Fibroblast of mammary gland (primary cell): ENCODE data around the gene GPC2.
"Not testable (repeated sequence)": the region's sequence is repeated elsewhere in the genome, so short reads cannot be mapped to it uniquely, and the experiment has no call there.

ENCODE experiments used
- DNase-seq: peaks from one replicate; pipeline ENCODE4 v3.0.0-alpha.2; 2010; ENCODE audit warnings: low read depth
- H3K4me3 ChIP-seq: 2 replicates; pipeline ENCODE4 v1.5.1; 2011; ENCODE audit warnings: low read depth, mild to moderate bottlenecking, low read length, moderate library complexity; ENCODE audit not compliant: control insufficient read depth
- TF ChIP-seq, protein P1 (sequence below): conservative IDR thresholded peaks from 2 replicates; pipeline ENCODE4 v1.5.1; 2011; ENCODE audit warnings: low read depth, low read length, inconsistent platforms; ENCODE audit not compliant: control insufficient read depth, insufficient read depth

Gene GPC2

DNA sequence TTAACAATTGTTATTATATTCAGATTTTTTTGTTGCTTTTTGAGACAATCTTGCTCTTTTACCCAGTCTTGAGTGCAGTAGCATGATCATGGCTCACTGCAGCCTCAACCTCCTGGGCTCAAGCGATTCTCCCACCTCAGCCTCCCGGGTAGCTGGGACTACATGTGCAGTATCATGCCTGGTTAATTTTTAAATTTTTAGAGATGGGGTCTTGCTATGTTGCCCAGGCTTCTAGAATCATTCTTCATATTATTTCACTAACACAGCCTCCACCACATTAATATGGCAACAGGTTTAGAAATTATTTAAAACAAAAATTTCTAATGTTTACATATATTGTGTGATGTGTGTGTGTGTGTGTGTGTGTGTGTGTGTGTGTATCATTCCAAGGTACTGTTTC, 29.9 kb downstream of the GPC2 start:
- H3K4me3 ChIP-seq, result no peak overlapping the region
- DNase-seq, result no peak
- TF ChIP-seq, protein P1, sequence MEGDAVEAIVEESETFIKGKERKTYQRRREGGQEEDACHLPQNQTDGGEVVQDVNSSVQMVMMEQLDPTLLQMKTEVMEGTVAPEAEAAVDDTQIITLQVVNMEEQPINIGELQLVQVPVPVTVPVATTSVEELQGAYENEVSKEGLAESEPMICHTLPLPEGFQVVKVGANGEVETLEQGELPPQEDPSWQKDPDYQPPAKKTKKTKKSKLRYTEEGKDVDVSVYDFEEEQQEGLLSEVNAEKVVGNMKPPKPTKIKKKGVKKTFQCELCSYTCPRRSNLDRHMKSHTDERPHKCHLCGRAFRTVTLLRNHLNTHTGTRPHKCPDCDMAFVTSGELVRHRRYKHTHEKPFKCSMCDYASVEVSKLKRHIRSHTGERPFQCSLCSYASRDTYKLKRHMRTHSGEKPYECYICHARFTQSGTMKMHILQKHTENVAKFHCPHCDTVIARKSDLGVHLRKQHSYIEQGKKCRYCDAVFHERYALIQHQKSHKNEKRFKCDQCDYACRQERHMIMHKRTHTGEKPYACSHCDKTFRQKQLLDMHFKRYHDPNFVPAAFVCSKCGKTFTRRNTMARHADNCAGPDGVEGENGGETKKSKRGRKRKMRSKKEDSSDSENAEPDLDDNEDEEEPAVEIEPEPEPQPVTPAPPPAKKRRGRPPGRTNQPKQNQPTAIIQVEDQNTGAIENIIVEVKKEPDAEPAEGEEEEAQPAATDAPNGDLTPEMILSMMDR, result no peak

DNA sequence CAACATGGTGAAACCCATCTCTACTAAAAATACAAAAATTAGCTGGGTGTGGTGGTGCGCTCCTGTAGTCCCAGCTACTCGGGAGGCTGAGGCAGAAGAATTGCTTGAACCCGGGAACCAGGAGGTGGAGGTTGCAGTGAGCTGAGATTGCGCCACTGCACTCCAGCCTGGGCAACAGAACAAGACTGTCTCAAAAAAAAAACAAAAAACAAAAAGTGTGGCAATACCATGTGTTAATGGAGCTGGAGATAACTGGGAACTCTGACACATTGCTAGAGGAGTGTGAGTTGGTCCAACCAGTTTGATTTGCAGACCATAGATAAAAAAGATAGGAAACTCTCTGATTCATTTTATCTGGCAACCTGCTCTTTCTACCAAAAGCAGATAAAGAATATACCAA, 30.8 kb downstream of the GPC2 start:
- H3K4me3 ChIP-seq, result not testable (repeated sequence)
- DNase-seq, result peak; percentile 68

DNA sequence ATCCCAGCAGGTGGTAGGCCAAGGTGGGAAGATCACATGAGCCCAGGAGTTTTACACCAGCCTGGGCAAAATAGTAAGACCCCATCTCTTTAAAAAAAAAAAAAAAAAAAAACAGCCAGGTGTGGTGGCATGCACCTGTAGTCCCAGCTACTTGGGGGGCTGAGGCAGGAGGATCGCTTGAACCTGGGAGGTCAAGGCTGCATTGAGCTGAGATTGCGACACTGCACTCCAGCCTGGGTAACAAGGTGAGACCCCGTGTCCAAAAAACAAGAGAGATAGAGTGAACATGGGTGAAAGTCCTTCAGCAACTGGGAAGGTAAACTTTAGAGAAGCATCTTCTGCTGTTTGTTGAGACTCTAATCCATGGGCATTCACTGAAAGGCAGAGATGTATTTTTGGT, 34.7 kb downstream of the GPC2 start:
- TF ChIP-seq, protein P1, result no peak
- no peak for DNase-seq
- no peak overlapping the region for H3K4me3 ChIP-seq

DNA sequence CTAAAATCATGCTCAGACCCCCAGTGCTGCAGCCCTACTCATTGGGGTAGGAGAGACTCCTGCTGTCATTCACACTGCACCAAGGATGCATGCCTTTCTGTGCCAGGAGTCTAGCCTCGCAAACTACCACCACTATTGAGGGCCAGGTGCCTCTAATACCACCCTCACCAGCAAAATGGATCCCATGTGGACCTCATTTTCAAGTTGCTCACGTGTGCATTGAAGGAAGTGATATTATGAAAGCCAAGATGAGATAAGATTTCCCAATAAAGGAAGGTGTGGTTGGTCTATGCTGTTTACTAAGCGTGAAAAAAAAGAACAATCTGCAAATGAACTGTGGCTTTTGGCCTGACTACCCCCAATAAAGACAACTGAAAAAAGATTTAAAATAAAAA, 35.6 kb downstream of the GPC2 start:
- no peak overlapping the region for H3K4me3 ChIP-seq
- TF ChIP-seq, protein P1, result no peak
- DNase-seq, result no peak

DNA sequence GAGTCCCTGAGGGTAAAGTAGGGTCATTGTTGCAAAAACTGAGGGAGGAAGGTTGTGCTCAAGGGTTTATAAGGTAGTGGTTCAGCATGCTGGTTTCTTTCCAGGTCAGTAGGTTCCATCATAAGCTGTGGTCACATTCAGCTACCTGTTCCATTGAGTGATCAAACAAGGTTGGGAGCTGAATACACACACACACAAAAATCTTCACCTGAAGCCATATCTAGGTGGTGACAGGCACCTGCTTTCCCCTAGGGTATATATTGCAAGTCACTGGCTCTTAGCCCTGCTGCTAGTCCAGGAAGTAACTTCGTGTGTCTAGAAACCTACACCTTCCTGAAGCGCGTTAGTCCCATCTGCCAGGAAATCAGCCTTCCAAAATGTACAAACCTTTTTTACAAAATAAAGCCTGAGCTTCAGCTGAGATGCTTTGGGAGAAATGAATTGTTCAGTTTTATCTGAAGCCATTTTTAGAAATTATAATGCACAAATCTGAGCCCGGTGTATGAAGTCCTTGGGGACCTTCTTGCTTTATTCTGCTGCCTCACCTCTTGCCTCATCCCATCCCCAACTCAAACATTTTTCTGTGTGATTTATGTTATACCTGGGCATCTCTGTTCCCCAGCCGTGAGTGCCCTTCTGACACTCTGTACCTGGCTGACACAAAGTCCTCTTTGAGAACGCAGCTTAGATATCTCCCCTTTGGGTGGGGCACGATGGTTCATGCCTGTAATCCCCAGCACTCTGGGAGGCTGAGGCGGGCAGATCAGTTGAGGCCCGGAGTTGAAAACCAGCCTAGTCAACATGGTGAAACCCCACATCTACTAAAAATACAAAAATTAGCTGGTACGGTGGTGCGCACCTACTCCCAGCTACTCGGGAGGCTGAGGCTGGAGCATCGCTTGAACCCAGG, 39.1 kb downstream of the GPC2 start:
- no peak overlapping the region for H3K4me3 ChIP-seq
- TF ChIP-seq, protein P1, result no peak
- DNase-seq, result no peak

DNA sequence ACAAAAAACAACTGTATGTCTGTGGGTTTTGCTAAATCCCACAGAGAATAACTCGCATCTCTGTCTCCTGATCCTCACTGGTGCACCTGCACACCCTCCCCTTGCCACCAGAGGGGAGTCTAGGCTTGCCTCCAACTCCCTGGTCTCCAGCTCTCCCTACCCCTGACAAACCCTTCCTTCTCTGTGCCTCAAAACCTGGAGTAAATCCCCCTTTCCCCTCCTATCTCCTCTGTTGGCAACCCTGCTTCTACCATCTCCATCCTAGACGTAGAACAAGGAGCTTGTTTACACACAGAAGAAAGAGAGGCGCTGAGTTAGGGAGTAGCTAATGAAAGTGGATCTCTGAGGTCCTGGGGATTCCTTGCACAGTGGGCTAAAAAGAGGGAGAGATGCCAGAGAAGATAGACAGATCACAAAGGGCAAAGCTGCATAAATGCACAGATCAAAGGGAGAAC, 44.5 kb downstream of the GPC2 start:
- peak; percentile 66 for DNase-seq
- TF ChIP-seq, protein P1, result peak; percentile 96
- H3K4me3 ChIP-seq, result no peak overlapping the region

DNA sequence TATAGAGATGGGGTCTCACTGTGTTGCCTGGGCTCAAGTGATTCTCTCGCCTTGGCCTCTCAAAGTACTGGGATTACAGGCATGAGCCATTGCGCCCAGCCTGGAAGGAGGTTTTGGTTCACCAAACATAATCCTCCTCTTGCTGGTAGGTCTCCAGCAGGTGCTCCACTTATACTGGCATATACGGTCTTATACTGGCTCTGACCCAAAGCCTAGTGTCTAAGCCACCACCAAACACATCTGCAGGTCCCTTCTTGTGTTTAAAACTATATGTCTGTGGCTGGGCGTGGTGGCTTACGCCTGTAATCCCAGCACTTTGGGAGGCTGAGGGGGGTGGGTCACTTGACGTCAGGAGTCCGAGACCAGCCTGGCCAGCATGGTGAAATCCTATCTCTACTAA, 45.1 kb downstream of the GPC2 start:
- no peak for DNase-seq
- TF ChIP-seq, protein P1, result no peak
- no peak overlapping the region for H3K4me3 ChIP-seq
